Panc1 (cell line): ENCODE data around the gene ALG12. TPM values are rescaled to one million over a fixed set of nuclear protein-coding genes. Genes with fewer than 3 reads are reported as not detected.

Experiments
- ATAC-seq: fragments of 200-7000 bp; cut with Tn5 transposase; 2 replicates; pipeline ENCODE4 v1.9.1; 2020; ENCODE audit warnings: mild to moderate bottlenecking, moderate library complexity
- BruUV-seq: library from RNA; stranded (reverse); fragments of 400-500 nt; replicated peaks from 2 replicates; lab custom pipeline; 2021; lab: Mats Ljungman, UMichigan
- CTCF ChIA-PET: fragments of 300-600 bp; sonication (Branson Sonifier 250); formaldehyde crosslinking; loops from one replicate; lab custom pipeline; 2022; ENCODE audit warnings: antibody characterized with exemption; lab: Charles Lee
- POLR2A ChIA-PET: fragments of 300-600 bp; sonication (Branson Sonifier 250); formaldehyde crosslinking; loops from one replicate; lab custom pipeline; 2022; ENCODE audit warnings: antibody characterized with exemption; lab: Charles Lee
- DNase-seq: peaks from one replicate; pipeline ENCODE4 v3.0.0-alpha.2; 2010; ENCODE audit warnings: low read depth, low spot score
- H3K27ac ChIP-seq: 2 replicates; pipeline ENCODE4 v1.5.1; 2011; ENCODE audit warnings: mild to moderate bottlenecking, low read length, inconsistent platforms
- H3K27me3 ChIP-seq: fragments of 200-500 bp; sonication (Bioruptor generic); 2 replicates; pipeline ENCODE4 v1.6.0; 2014; ENCODE audit warnings: low read length, inconsistent platforms; ENCODE audit not compliant: control insufficient read depth, insufficient read depth
- H3K36me3 ChIP-seq: fragments of 200-500 bp; sonication (Bioruptor generic); 2 replicates; pipeline ENCODE4 v1.5.1; 2014; ENCODE audit warnings: inconsistent platforms, mild to moderate bottlenecking, low read length, moderate library complexity; ENCODE audit not compliant: control insufficient read depth, insufficient read depth
- H3K4me1 ChIP-seq: 2 replicates; pipeline ENCODE4 v1.5.1; 2011; ENCODE audit warnings: inconsistent platforms, mild to moderate bottlenecking, low read length, moderate library complexity; ENCODE audit not compliant: control insufficient read depth, insufficient read depth
- H3K4me3 ChIP-seq, 2 experiments: 2 replicates each; pipeline ENCODE4 v1.5.1; 2011 to 2012; ENCODE audit warnings: low read depth in 2 of 2, low read length in 2 of 2, mild to moderate bottlenecking in 2 of 2, inconsistent platforms in 1 of 2, moderate library complexity in 1 of 2
- H3K9me3 ChIP-seq: fragments of 200-500 bp; sonication (Bioruptor generic); 2 replicates; pipeline ENCODE4 v1.5.1; 2014; ENCODE audit warnings: low read depth, mild to moderate bottlenecking, inconsistent platforms, low read length, moderate library complexity; ENCODE audit not compliant: control insufficient read depth, insufficient read depth
- CTCF ChIP-seq: fragments of 450-650 bp; IDR thresholded peaks from 2 replicates; pipeline ENCODE4 v1.5.1; 2017; ENCODE audit warnings: mild to moderate bottlenecking
- POLR2AphosphoS5 ChIP-seq: IDR thresholded peaks from 2 replicates; pipeline ENCODE4 v1.6.1; 2012; ENCODE audit warnings: mild to moderate bottlenecking, low read depth, low read length, moderate library complexity
- REST ChIP-seq, 2 experiments: IDR thresholded peaks; 2 replicates each; pipeline ENCODE4 v1.6.1; 2011 to 2012; ENCODE audit warnings: low read depth in 2 of 2, control low read depth in 1 of 2, low read length in 1 of 2, mild to moderate bottlenecking in 1 of 2, moderate library complexity in 1 of 2; ENCODE audit not compliant: insufficient read depth in 1 of 2
- SIN3A ChIP-seq: IDR thresholded peaks from 2 replicates; pipeline ENCODE4 v1.6.1; 2012; ENCODE audit warnings: low read depth, mild to moderate bottlenecking, low read length, moderate library complexity, borderline replicate concordance; ENCODE audit not compliant: insufficient read depth
- TCF7L2 ChIP-seq: IDR thresholded peaks from 2 replicates; pipeline ENCODE4 v1.6.1; 2011; ENCODE audit warnings: mild to moderate bottlenecking, low read depth, low read length, inconsistent platforms
- in situ Hi-C: cut with HindIII; loops from 2 replicates; pipeline ENCODE4 v1.10.0; 2016; ENCODE audit warnings: low sequenced_read_pairs, low pct_unique_long_range_greater_than_20kb
- intact Hi-C: fragments of 100-400 bp; cut with micrococcal nuclease; formaldehyde crosslinking; loops from one replicate; pipeline ENCODE4 v1.10.0; 2022; ENCODE audit not compliant: unreplicated experiment
- total RNA-seq: library from RNA; stranded (reverse); gene quantifications from one replicate; pipeline ENCODE4 v1.2.1, GENCODE V29; 2021; ENCODE audit not compliant: unreplicated experiment

Gene ALG12
- total RNA-seq, 1 experiment from 2014 or later = 23.4 TPM

- POLR2A ChIA-PET = no interaction called here
- Histone ChIP-seq H3K36me3 (no peaks in the 10 kb centered on the region; the same call in none of the 2 replicates), H3K27ac (peak overlapping the region; percentile 74), H3K4me1 (peaks cover 60% of the 10 kb centered on the region), H3K4me3 (peak overlapping the region; percentile 70 to 71), H3K9me3 (no peaks in the 10 kb centered on the region), H3K27me3 (no peaks in the 10 kb centered on the region)
- CTCF ChIA-PET = no interaction called here
- intact Hi-C loops (no loop called here), in situ Hi-C loops (no loop called here)
- TSS peak; percentile 77 for BruUV-seq
- TF ChIP-seq CTCF (no peak), POLR2AphosphoS5 (no peak), REST (IDR thresholded peaks at IDR 0.05; ENCODE audit: insufficient read depth in 1 of 2, low read depth in 2 of 2, low read length in 1 of 2) (no peak), TCF7L2 (no peak), SIN3A (no peak)
- DNase-seq (no peak), ATAC-seq (no peak)
These were observed 45.4 kb upstream of the ALG12 start for GRCh38 chr22:49963647-49964026.

- Histone ChIP-seq H3K4me1 (peaks cover 58% of the 10 kb centered on the region), H3K9me3 (no peaks in the 10 kb centered on the region), H3K27ac (peak overlapping the region; percentile 74), H3K36me3 (no peaks in the 10 kb centered on the region; the same call in none of the 2 replicates), H3K4me3 (peak overlapping the region; percentile 70 to 71), H3K27me3 (no peaks in the 10 kb centered on the region)
- ATAC-seq (0 out of 2 replicates have a peak, but pooled peaks have one; percentile 0), DNase-seq (no peak)
- intact Hi-C loops = no loop called here
- ChIA-PET POLR2A (interaction anchor here (0.7 kb wide), 2 partner anchors 11 to 30 kb away, joined by 3 to 4 read pairs; no protein-coding TSS in a partner anchor), CTCF (interaction anchor here (0.6 kb wide), 2 partner anchors 89 to 186 kb away, joined by 3 to 5 read pairs; no protein-coding TSS in a partner anchor)
- TF ChIP-seq CTCF = no peak
- no peak for TF ChIP-seq POLR2AphosphoS5
- no peak for TF ChIP-seq TCF7L2
- TF ChIP-seq SIN3A = no peak
- no peak for TF ChIP-seq REST (IDR thresholded peaks at IDR 0.05; ENCODE audit: insufficient read depth in 1 of 2, low read depth in 2 of 2, low read length in 1 of 2)
- in situ Hi-C loops = no loop called here
- no TSS peak for BruUV-seq
These were observed 44.8 kb upstream of the ALG12 start for GRCh38 chr22:49962751-49963646.
